ENCODE measurements around the gene IGF2.

The IGF2 gene

GRCh38 chr11:2088746-2089535 is 50.2 kb downstream of the IGF2 start:
- H3K4me3 ChIP-seq (ENCODE audit: low read depth, low read length) = no peak overlapping the region
- no peak for TF ChIP-seq CTCF (IDR thresholded peaks at IDR 0.05; ENCODE audit: low read depth, low read length)

GRCh38 chr11:2088284-2088683 is 50.9 kb downstream of the IGF2 start:
- no peak for TF ChIP-seq CTCF (IDR thresholded peaks at IDR 0.05; ENCODE audit: low read depth, low read length)
- H3K4me3 ChIP-seq (ENCODE audit: low read depth, low read length) = no peak overlapping the region

- no peak overlapping the region for H3K4me3 ChIP-seq (ENCODE audit: low read depth, low read length)
- TF ChIP-seq CTCF (IDR thresholded peaks at IDR 0.05; ENCODE audit: low read depth, low read length) = no peak
Measured at GRCh38 chr11:2086239-2087040, 52.7 kb downstream of the IGF2 start.

- no peak overlapping the region for H3K4me3 ChIP-seq (ENCODE audit: low read depth, low read length)
- no peak for TF ChIP-seq CTCF (IDR thresholded peaks at IDR 0.05; ENCODE audit: low read depth, low read length)
Measured at GRCh38 chr11:2085251-2086066, 53.7 kb downstream of the IGF2 start.

GRCh38 chr11:2084721-2085120 is 54.5 kb downstream of the IGF2 start:
- no peak overlapping the region for H3K4me3 ChIP-seq (ENCODE audit: low read depth, low read length)
- no peak for TF ChIP-seq CTCF (IDR thresholded peaks at IDR 0.05; ENCODE audit: low read depth, low read length)
